GM18868 (cell line): ENCODE data around the gene CXADR.
"Not testable (repeated sequence)": the region's sequence is repeated elsewhere in the genome, so short reads cannot be mapped to it uniquely, and the experiment has no call there.

ENCODE experiments used
- ATAC-seq: cut with Tn5 transposase; IDR thresholded peaks from one replicate; pipeline ENCODE4 v1.9.1; 2021; ENCODE audit warnings: mild to moderate bottlenecking, moderate library complexity; ENCODE audit not compliant: unreplicated experiment

CXADR gene

DNA sequence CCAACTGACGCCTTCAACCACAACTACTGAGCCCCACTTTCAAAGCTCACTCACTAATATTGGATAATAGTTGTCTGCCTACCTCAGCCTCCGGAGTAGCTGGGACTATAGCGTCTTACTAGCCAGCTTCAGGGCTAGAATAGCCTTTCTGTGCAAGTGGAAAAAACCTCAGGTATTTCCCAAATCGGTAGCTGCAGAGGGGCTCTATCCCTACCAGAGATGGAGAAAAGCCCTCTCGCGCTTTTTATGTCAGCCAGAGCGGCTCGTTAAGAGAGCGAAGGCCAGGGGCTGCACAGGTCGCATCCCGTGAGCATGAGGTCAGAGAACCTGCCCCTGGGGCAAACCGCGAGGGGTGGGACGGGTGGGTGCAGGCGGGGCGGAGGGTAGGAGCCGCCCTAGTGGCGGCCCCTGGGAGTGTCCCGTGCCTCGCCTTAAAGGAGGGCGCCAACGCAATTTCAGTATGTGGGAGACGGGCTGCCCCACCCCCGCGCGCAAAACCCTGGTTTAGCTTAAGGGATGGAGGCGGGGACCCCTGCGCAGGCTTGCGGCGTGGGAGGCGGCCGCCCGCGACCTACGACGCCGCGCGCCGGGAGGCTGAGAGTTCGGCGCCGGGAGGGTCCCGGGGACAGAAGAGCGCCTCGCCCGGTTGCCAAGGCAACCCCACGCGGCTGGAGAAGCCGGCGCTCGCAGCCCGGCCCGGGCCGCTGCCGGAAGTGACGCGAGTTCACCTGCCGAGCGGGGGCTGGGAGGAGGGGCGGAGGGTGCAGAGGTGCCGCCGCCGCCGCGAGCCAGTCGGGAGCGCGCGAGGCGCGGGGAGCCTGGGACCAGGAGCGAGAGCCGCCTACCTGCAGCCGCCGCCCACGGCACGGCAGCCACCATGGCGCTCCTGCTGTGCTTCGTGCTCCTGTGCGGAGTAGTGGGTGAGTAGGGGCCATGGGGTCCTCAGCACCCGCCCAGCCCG is at the start of gene CXADR:
CXADR (plus strand) TSS at position 791 of the 961 bp plus-strand sequence; CDS start at position 878, 87 bp downstream.
- ATAC-seq: peak; percentile 95

DNA sequence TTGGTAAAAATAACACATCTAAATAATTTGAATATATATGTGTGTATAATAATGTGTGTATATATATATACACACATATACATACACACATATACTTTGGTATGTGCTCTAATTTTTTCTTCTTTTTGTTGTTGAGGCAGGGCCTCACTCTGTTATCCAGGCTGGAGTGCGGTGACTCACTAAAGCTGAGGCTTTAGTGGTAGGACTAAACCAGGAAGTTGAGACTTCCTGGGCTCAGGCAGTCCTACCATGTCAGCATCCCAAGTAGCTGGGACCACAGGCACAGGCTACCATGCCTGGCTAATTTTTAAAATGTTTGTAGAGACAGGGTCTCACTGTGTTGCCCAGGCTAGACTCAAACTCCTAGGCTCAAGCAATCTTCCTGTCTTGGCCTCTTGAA is 46.7 kb upstream of the CXADR start:
- no peak for ATAC-seq

DNA sequence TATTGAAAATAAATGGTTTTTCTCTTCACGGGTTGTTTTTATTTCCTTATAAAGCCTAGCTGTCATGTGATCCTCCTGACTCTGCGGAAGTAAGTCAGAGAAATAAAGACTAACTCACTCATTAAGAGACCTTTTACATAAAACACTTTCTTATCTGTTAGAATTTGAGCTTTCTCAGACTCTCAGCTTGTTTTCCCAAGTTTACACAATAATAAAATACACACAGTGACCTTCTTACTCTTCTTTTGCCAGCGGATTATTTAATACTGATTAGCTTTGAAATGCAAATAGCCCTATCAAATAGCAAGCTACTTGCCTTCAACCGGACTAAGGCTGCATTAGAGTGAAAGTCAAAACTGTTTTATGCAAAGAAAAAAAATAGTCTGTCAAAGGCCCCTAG is 45.5 kb upstream of the CXADR start:
- no peak for ATAC-seq

DNA sequence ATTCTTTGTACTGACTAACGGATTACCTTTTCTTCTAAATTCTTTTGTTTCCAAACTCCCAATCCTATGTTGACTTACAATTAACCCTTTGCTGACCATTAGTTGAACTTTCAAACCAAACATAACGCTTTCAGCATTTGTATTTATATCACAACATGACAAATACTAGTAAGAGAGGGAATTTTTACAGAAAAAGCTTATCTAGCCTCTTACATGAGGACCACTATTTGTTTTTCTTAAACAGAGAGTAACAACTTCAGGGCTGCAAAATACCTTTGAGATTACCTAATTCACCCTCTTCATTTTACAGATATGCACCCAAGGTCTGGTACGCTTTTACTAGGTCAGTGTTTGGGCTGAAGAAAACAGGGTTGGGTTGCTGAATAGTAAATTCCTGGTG is 45.0 kb upstream of the CXADR start:
- no peak for ATAC-seq

DNA sequence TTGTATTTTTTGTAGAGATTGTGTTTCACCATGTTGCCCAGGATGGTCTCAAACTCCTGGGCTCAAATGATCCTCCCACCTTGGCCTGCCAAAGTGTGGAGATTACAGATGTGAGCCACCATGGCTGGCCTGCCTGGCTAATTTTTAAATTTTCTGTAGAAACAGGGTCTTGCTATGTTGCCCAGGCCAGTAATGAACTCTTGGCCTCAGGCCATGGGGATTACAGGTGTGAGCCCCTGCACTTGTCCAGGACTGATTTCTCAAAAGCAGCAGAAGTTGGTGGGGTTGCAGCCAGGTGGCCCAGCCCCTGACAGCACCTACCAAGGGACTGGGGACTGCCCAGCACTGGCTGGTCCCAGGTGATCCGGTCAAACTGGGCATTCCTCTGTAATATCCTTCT is 44.1 kb upstream of the CXADR start:
- ATAC-seq: no peak

DNA sequence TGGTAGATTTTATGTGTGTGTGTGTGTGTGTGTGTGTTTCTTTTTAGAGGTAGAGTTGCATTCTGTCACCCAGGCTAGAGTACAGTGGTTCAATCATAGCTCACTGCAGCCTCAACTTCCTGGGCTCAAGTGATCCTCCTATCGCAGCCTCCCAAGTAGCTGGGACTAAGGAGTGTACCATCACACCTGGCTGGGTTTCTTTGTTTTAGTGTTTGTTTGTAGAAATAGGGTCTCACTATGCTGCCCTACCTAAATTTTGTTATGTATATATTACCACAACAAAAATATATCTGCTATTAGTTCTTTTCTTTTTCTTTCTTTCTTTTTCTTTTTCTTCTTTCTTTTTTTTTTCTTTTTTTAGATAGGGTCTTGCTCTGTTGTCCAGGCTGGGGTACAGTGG is 43.1 kb upstream of the CXADR start:
- no peak for ATAC-seq

DNA sequence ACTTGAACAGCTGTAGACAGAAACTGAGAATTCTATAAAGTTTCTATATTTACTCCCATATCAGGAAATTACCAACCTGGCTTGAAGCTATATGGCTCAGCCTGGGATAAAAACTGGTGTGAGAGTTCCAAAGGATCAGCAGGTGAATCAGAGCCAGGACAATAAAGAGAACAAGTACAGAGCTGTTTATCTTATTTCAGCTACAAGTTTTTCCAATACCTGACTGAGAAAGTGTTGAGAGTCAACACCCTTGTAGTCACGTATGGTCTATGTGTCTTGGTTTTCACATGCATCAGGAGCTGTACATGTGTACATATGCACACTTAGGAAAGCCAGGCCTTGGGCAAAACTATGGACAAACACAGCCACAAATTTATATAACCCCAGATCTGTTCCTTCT is 40.7 kb upstream of the CXADR start:
- ATAC-seq: no peak

DNA sequence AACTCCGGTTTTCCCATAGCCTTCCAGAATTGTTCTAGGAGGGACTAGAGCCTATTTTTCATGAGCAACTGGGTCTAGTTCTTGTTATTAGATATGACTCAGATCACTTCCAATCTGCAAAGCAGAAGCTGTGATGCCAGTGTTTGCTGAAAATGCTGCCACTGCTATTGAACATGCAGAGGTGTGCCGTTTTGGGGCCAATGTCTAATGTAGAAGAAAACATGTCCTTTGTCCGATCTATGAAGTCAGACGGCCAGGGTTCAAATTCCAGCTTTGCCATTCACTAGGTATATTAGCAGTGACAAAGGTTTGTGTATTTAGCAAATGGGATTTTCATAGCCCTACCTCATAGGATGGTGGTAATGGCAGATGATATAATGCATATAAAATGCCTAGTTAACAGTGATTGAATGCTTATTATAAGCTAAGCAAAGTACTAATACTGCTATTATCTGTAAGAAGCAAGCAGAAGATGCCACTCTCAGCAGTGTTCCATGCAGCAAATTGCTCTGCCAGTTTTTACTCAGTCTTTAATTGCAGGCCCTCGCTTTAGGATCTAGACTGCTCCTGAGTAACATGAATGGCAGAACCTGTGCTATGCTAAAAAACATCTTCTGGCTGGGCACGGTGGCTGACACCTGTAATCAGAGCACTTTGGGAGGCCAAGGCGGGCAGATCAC is 40.1 kb upstream of the CXADR start:
- no peak for ATAC-seq

DNA sequence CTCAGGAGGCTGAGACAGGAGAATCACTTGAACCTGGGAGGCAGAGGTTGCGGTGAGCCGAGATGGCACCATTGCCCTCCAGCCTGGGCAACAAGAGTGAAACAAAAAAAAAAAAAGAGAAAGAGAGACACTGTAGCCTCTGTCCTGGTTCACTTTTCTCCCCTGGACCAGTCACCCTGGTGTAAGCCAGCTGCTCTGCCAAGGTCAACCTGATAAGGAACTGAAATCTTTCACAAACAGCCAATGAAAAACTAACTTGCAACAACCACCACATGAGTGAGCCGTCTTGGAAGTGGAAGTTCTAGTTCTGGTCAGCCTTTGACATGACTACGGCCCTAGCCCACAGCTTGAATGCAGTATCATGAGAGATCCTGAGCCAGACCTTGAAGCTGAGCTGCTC is 36.8 kb upstream of the CXADR start:
- no peak for ATAC-seq

DNA sequence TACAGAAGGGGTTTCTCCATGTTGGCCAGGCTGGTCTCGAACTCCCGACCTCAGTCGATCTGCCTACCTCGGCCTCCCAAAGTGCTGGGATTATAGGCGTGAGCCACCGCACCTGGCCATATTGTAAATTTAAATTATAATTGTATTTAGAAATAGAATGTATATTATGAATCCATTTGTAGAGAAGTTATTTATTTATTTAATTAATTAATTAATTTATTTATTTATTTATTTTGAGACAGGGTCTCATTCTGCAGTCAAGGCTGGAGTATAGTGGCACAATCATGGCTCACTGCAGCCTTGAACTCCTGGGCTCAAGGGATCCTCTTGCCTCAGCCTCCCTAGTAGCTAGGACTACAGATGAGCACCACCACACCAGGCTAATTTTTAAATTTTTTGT is 34.7 kb upstream of the CXADR start:
- not testable (repeated sequence) for ATAC-seq

DNA sequence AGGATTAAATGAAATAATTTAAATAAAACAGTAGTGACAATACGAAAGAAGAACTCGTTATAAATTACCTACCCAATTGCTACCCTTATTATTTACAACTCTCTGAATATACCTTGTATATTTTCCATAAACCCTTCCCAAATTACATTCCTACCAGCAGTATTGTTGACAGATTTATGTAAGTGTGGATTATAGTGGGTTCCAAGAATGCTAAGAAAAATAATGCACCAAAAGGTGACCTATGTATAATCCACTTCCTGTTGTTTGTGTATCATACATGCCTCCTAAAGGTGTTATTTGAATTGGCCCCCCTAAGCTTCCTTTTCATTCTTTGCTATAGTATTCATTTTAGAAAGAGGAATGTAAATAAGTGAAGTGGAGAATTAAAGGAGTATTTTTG is 33.2 kb upstream of the CXADR start:
- no peak for ATAC-seq

DNA sequence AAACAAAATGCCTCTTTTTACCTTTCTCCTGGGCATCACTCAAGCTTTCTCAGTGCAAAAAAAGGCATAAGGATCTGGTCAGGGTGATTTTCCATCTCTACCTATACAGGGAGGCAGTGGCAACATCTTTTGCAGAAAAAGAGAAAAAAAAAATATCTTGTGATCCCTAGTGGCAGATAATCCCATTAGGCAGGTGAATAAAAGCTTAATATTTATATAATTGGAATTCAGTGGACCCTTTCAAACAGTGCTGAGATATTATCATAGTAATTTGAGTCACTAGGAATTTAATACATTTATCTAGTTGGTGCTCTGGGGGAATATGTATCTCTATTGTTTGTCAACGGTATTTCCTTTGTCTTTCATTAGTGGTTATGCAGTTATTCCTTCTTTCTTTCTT is 29.9 kb upstream of the CXADR start:
- ATAC-seq: no peak

DNA sequence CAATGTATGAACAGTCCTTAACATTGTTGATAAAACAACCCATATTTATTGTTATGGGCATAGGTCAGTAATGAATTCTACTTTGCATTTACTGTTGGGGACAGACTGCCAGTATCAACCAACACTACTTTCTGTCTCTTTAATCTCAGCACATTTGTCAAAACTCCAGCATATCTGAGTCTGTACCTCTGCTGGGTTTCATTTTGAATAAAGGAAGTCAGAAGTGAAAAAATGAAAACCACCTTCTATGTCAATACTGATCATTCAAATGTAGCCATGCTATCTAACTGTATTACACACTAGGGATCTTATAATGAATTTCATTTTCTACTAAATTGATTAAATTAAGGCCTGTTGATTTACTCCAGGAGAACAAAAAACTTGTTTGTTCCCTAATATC is 24.2 kb upstream of the CXADR start:
- peak; percentile 94 for ATAC-seq

DNA sequence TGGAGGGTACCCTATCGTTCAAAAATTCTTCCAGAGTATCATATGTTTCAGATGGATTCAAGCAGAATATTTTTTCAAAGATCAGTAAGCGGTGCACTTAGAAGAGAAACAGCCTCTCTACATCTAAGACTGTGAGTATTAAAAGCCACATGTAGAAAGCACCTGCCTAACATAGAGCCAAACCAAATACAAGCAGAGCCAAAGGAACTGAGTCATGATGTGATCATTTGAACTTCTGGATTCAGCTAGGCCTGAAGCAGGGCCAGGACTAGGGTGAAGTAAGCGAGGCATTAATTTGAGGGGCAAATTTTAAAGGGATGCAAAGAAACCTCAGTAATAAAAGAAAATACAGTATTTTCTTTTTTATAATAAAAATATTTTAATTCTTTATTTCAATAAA is 23.3 kb upstream of the CXADR start:
- not testable (repeated sequence) for ATAC-seq

DNA sequence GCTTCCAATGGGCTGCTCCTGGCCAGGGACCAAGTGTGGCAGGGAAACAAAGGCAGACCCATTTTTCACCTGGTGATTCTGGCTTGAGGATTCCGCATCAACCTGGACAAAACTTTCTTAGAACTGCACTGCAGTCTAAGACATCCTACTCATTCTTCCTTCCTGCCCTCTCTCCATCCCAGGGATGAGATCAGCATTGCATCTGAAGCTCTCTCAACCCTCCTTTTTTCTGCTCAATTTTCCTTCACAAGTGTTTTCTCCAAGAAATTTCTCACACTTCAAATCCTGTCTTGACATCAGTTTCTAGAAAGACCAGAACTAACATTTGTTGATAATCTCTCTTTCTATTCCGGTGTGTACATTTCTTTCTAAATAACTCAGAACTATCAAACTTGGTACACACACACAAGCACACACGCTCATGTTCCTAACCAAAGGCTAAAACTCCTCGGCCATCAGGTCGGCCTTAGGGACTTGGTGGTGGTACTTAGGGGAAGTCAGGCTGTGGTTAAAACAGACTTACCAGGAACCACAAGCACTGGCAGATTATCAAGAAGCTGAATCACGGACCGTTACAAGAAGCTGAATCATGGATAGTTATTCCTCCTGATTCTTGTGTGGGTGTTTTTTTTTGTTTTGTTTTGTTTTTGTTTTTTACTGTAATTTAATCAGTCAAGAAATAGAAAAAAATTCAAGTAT is 21.0 kb upstream of the CXADR start:
- peak; percentile 39 for ATAC-seq

DNA sequence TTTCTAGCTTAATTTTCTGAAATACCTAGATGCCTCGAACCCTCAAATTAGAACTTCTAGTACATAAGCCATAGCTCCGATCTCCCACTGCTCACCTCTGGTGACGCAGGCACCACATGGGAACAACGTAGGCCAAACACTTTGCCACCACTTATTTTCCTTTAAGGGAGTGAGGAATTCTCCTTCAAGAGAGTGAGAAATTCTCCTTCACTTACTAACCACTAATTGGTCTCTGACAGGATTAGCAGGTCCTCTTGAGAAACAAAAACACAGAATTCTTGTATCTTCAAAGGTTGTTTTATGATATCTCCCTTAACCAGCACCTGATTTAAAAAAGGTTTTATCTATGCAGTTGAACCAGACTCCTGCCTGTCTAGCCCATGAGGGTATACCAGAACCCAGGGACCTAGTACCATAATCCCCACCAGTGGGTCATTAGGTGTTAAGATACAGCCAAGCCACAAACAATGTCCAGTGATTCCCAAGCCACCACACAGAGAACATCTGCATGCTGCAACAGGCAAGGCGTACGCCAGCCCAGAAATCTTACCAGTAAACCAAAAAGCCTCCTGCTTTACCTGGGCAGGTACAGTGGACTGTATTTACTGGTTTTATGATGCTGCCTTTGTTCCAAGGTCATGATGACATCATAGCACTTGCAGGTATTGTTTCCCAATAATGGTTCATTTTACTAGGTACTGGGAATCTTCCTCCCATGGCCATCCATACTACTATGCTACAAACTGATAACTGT is 20.3 kb upstream of the CXADR start:
- no peak for ATAC-seq

DNA sequence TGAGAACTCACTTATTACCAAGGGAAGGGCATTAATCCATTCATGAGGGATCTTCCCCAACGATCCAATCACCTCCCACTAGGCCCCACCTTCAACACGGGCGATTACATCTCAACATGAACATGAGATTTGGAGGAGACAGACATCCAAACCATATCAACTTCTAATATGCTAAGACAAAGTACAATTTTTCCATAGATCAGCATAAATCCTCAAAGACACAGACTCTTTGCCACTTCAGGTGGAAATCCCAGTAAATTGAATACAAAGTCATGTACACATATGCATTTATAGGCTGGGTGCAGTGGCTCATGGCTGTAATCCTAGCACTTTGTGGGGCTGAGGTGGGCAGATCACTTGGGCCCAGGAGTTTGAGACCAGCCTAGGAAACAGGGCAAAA is 18.8 kb upstream of the CXADR start:
- no peak for ATAC-seq

DNA sequence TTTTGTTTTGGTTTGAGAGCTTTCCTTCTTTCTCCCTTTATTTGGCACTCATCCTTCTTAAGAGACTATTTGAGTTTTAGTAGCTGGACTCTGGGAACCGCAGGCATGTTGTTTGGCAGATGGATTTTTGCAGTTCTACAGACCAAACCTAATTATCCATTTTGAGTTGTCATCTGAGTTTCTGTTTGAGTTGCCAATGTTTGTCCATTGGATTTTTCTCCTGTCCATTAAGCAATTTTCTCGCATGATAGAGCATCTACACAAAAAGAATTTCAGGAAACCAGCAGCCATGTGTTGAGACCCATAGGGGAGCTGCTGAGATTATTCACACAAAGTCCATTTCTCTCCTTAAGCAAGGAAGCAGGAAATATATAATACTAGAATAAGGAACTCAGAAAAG is 17.2 kb upstream of the CXADR start:
- no peak for ATAC-seq

DNA sequence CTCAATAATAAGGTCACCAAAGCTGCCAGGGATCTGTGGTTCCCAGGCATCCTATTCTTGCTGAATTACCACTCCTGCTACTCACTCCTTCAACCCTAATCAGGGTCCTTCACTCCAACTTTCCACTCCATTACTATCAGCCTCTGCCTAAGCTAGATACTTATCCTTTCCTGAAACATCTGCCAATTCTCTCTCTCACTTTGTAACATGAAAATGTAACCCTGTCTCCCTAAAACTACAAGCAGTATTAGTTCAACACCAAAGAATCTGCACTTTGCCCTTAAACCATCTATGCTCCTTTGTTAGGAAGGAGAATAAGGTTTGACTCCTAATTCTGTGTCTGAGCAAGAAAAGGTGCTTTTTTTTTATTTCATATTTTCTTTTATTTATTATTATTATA is 15.5 kb upstream of the CXADR start:
- ATAC-seq: no peak

DNA sequence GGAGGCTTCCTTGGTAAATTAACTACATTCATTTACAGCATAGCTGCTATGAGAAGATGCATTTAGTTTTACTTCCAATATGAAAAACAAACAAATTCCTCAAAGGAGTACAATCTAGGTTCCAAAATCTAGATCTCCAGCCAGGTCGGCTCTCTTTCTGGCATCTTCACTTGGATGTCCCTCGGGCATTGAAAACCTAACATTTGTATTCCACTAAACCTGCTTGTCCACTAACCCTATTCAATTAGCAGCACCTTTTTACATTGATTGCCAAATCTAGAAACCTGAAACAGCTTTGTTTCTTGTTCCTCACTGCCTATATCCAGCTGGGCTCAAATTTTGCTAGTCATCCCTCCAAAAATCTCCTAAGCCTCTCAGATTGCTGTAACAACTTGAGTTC is 14.3 kb upstream of the CXADR start:
- ATAC-seq: no peak
